Tibial artery (tissue), 4 donors: ENCODE measurements around the gene MYBBP1A.
A peak's percentile ranks its signal among the peaks of the same experiment; 100 is the strongest.

ENCODE experiments used
- DNase-seq, 2 donors: peaks; one replicate each; pipeline ENCODE4 v3.0.0-alpha.2; 2019
- H3K27ac ChIP-seq, 2 donors: fragments of 200-600 bp; sonication (generic) in 1 of 2; 1 replicate in 1 of 2; 2 replicates in 1 of 2; pipeline ENCODE4 v1.5.1; 2018 to 2019; ENCODE audit warnings: mild to moderate bottlenecking in 1 of 2
- H3K27me3 ChIP-seq, 2 donors: fragments of 200-600 bp; sonication (generic) in 1 of 2; one replicate each; pipeline versions ENCODE4 v1.5.1 to v1.6.0; 2016 to 2019
- H3K36me3 ChIP-seq, 3 donors: fragments of 200-600 bp; sonication (generic) in 2 of 3; one replicate each; pipeline ENCODE4 v1.5.1; 2016 to 2019; ENCODE audit warnings: mild to moderate bottlenecking in 2 of 3
- H3K4me1 ChIP-seq, 4 donors: fragments of 200-600 bp; sonication (generic) in 2 of 4; 1 replicate in 3 of 4; 2 replicates in 1 of 4; pipeline ENCODE4 v1.5.1; 2016 to 2019
- H3K4me3 ChIP-seq, 2 donors: fragments of 200-600 bp; sonication (generic) in 1 of 2; 1 replicate in 1 of 2; 2 replicates in 1 of 2; pipeline ENCODE4 v1.5.1; 2018 to 2019; ENCODE audit warnings: mild to moderate bottlenecking in 2 of 2
- H3K9me3 ChIP-seq, 3 donors: fragments of 200-600 bp; sonication (generic) in 1 of 3; one replicate each; pipeline ENCODE4 v1.5.1; 2016 to 2019
- CTCF ChIP-seq, 2 experiments: fragments of 200-600 bp in 1 of 2; fragments of 450-650 bp in 1 of 2; IDR thresholded peaks; one replicate each; pipeline ENCODE4 v1.5.1; 2017 to 2019; ENCODE audit warnings: antibody characterized with exemption in 2 of 2, mild to moderate bottlenecking in 1 of 2, moderate library complexity in 1 of 2
- intact Hi-C: fragments of 100-400 bp; cut with DNase I; formaldehyde crosslinking; loops from one replicate; pipeline ENCODE4 v1.15.0; 2023; ENCODE audit warnings: low total_unique reads

MYBBP1A gene

GRCh38 chr17:4586043-4586442, 30.9 kb upstream of the MYBBP1A start:
- H3K9me3 ChIP-seq: no peaks in the 10 kb centered on the region
- no peak for TF ChIP-seq CTCF (IDR thresholded peaks at IDR 0.05)
- intact Hi-C loops: no loop called here
- no peak for DNase-seq
- no peak overlapping the region for H3K27ac ChIP-seq
- H3K4me3 ChIP-seq: no peak overlapping the region
- no peaks in the 10 kb centered on the region for H3K36me3 ChIP-seq
- H3K4me1 ChIP-seq: peaks cover 0 to 16% (median 14%) of the 10 kb centered on the region in 4 donors
- H3K27me3 ChIP-seq: peaks cover 0 to 62% of the 10 kb centered on the region in 2 donors

- no peak for DNase-seq
- Histone ChIP-seq H3K4me1 (peaks cover 0 to 16% (median 14%) of the 10 kb centered on the region in 4 donors), H3K9me3 (no peaks in the 10 kb centered on the region), H3K36me3 (no peaks in the 10 kb centered on the region), H3K4me3 (no peak overlapping the region), H3K27ac (no peak overlapping the region), H3K27me3 (peaks cover 0 to 60% of the 10 kb centered on the region in 2 donors)
- intact Hi-C loops: no loop called here
- TF ChIP-seq CTCF (IDR thresholded peaks at IDR 0.05): no peak
These were observed 30.4 kb upstream of the MYBBP1A start for GRCh38 chr17:4585638-4585994.

- peak overlapping the region; percentile 31 to 48 for H3K4me3 ChIP-seq
- intact Hi-C loops: no loop called here
- no peaks in the 10 kb centered on the region for H3K36me3 ChIP-seq
- peaks cover 0 to 62% of the 10 kb centered on the region in 2 donors for H3K27me3 ChIP-seq
- no peaks in the 10 kb centered on the region for H3K9me3 ChIP-seq
- H3K4me1 ChIP-seq: peaks cover 0 to 16% (median 14%) of the 10 kb centered on the region in 4 donors
- H3K27ac ChIP-seq: no peak overlapping the region
- DNase-seq: no peak
- TF ChIP-seq CTCF (IDR thresholded peaks at IDR 0.05): no peak
These were observed 29.9 kb upstream of the MYBBP1A start for GRCh38 chr17:4584917-4585637.

- H3K27me3 ChIP-seq: peaks cover 0 to 66% of the 10 kb centered on the region in 2 donors
- DNase-seq: no peak
- intact Hi-C loops: no loop called here
- no peak for TF ChIP-seq CTCF (IDR thresholded peaks at IDR 0.05)
- H3K4me1 ChIP-seq: peaks cover 0 to 16% (median 14%) of the 10 kb centered on the region in 4 donors
- H3K27ac ChIP-seq: no peak within 1 kb of the TSS
- no peaks in the 10 kb centered on the region for H3K9me3 ChIP-seq
- no peaks in the 10 kb centered on the region for H3K36me3 ChIP-seq
- peak within 1 kb of the TSS; percentile 31 to 48 for H3K4me3 ChIP-seq
These were observed 29.1 kb upstream of the MYBBP1A start, which contains the start of gene SMTNL2 for GRCh38 chr17:4584101-4584916. Gene SMTNL2, plus strand, starts transcription at chr17:4584529. Its CDS starts 77 bp downstream, at chr17:4584606.

- peak overlapping the region; percentile 31 to 48 for H3K4me3 ChIP-seq
- peaks cover 0 to 61% of the 10 kb centered on the region in 2 donors for H3K27me3 ChIP-seq
- H3K36me3 ChIP-seq: no peaks in the 10 kb centered on the region
- no peak for DNase-seq
- no peaks in the 10 kb centered on the region for H3K9me3 ChIP-seq
- H3K4me1 ChIP-seq: peaks cover 0 to 16% (median 14%) of the 10 kb centered on the region in 4 donors
- intact Hi-C loops: no loop called here
- H3K27ac ChIP-seq: no peak overlapping the region
- TF ChIP-seq CTCF (IDR thresholded peaks at IDR 0.05): no peak
These were observed 28.6 kb upstream of the MYBBP1A start for GRCh38 chr17:4583782-4584100.
